CD14-positive monocyte (primary cell): Measurements from ENCODE around the gene FBXO5. TPM values are rescaled to one million over a fixed set of nuclear protein-coding genes. Genes with fewer than 3 reads are reported as not detected.

Experiments used
- DNase-seq, 3 donors: peaks; one replicate each; pipeline ENCODE4 v3.0.0-alpha.2; 2011 to 2022
- H2AFZ ChIP-seq: 2 replicates; pipeline ENCODE4 v1.6.0; 2012; ENCODE audit warnings: mild to moderate bottlenecking, low read depth, low read length, inconsistent platforms; ENCODE audit not compliant: insufficient read depth, poor library complexity, severe bottlenecking
- H3K27ac ChIP-seq, 2 donors: 1 replicate in 1 of 2; 2 replicates in 1 of 2; pipeline ENCODE4 v1.5.1; 2012 to 2013; ENCODE audit warnings: low read length in 2 of 2, control low read depth in 1 of 2, inconsistent platforms in 1 of 2, low read depth in 1 of 2, mild to moderate bottlenecking in 1 of 2
- H3K27me3 ChIP-seq, 2 donors: one replicate each; pipeline versions ENCODE4 v1.6.0 to v1.6.1; 2011 to 2013; ENCODE audit warnings: low read length in 2 of 2; ENCODE audit not compliant: control insufficient read depth in 2 of 2, insufficient read depth in 2 of 2
- H3K36me3 ChIP-seq, 2 donors: replicated peaks in 1 of 2; 1 replicate in 1 of 2; 2 replicates in 1 of 2; pipeline versions ENCODE4 v1.5.1 to v1.6.1; 2012 to 2013; ENCODE audit warnings: low read length in 2 of 2, control low read depth in 1 of 2, inconsistent platforms in 1 of 2, mild to moderate bottlenecking in 1 of 2; ENCODE audit not compliant: insufficient read depth in 2 of 2, control insufficient read depth in 1 of 2
- H3K4me1 ChIP-seq, 2 donors: 1 replicate in 1 of 2; 2 replicates in 1 of 2; pipeline versions ENCODE4 v1.5.1 to v1.6.1; 2012 to 2013; ENCODE audit warnings: low read length in 2 of 2, control low read depth in 1 of 2, inconsistent platforms in 1 of 2, mild to moderate bottlenecking in 1 of 2, moderate library complexity in 1 of 2; ENCODE audit not compliant: insufficient read depth in 2 of 2, control insufficient read depth in 1 of 2
- H3K4me2 ChIP-seq: replicated peaks from 2 replicates; pipeline ENCODE3; 2012; ENCODE audit warnings: low read length, moderate library complexity, mild to moderate bottlenecking; ENCODE audit not compliant: poor library complexity, severe bottlenecking; ENCODE audit errors: extremely low read depth
- H3K4me3 ChIP-seq, 3 experiments: fragments of 200-600 bp in 1 of 3; sonication (generic) in 1 of 3; replicated peaks in 1 of 3; 1 replicate in 2 of 3; 2 replicates in 1 of 3; pipeline ENCODE4 v1.5.1; 2011 to 2013; ENCODE audit warnings: low read length in 3 of 3, mild to moderate bottlenecking in 3 of 3, control low read depth in 2 of 3, low read depth in 2 of 3, inconsistent platforms in 1 of 3, moderate library complexity in 1 of 3
- H3K79me2 ChIP-seq: 2 replicates; pipeline ENCODE4 v1.6.0; 2012; ENCODE audit warnings: mild to moderate bottlenecking, control low read depth, inconsistent platforms, low read length, moderate library complexity; ENCODE audit not compliant: insufficient read depth
- H3K9ac ChIP-seq: 2 replicates; pipeline ENCODE4 v1.6.0; 2017; ENCODE audit warnings: low read length, mild to moderate bottlenecking; ENCODE audit not compliant: insufficient read depth, poor library complexity, severe bottlenecking
- H3K9me3 ChIP-seq, 2 donors: replicated peaks in 1 of 2; 1 replicate in 1 of 2; 2 replicates in 1 of 2; pipeline versions ENCODE4 v1.5.1 to v1.6.1; 2012 to 2013; ENCODE audit warnings: low read length in 2 of 2, control low read depth in 1 of 2; ENCODE audit not compliant: control insufficient read depth in 1 of 2, insufficient read depth in 1 of 2
- H4K20me1 ChIP-seq: 2 replicates; pipeline ENCODE4 v1.6.0; 2012; ENCODE audit warnings: mild to moderate bottlenecking, low read length, control low read depth, moderate library complexity; ENCODE audit not compliant: insufficient read depth
- H3K27ac Mint-ChIP-seq, 7 donors: one replicate each; pipeline ENCODE4 v1.8.0; 2020; ENCODE audit warnings: mild to moderate bottlenecking in 7 of 7, mixed read lengths in 7 of 7, moderate library complexity in 6 of 7, inconsistent platforms in 2 of 7
- H3K27me3 Mint-ChIP-seq, 3 donors: one replicate each; pipeline ENCODE4 v1.8.0; 2021 to 2022; ENCODE audit warnings: low read depth in 3 of 3, mild to moderate bottlenecking in 3 of 3, mixed read lengths in 3 of 3, moderate library complexity in 3 of 3, inconsistent platforms in 1 of 3
- H3K36me3 Mint-ChIP-seq, 2 donors: one replicate each; pipeline ENCODE4 v1.8.0; 2020; ENCODE audit warnings: mixed read lengths in 2 of 2, inconsistent platforms in 1 of 2, mild to moderate bottlenecking in 1 of 2
- H3K4me1 Mint-ChIP-seq: one replicate; pipeline ENCODE4 v1.8.0; 2020; ENCODE audit warnings: mild to moderate bottlenecking, mixed read lengths
- H3K4me3 Mint-ChIP-seq, 2 donors: one replicate each; pipeline ENCODE4 v1.8.0; 2020; ENCODE audit warnings: mild to moderate bottlenecking in 2 of 2, mixed read lengths in 2 of 2, moderate library complexity in 1 of 2
- H3K9me3 Mint-ChIP-seq, 7 donors: one replicate each; pipeline ENCODE4 v1.8.0; 2020 to 2022; ENCODE audit warnings: mixed read lengths in 7 of 7, mild to moderate bottlenecking in 6 of 7, moderate library complexity in 6 of 7, inconsistent platforms in 2 of 7
- WGBS: methylation state at CpG from one replicate; pipeline ENCODE4 v1.1.5; 2013; ENCODE audit warnings: missing lambda C conversion rate; ENCODE audit not compliant: insufficient coverage; 5-methylcytosine and 5-hydroxymethylcytosine counted together
- intact Hi-C, 2 donors: fragments of 100-400 bp; cut with micrococcal nuclease; formaldehyde crosslinking; loops; one replicate each; pipeline versions ENCODE4 v1.15.0 to v1.15.1; 2023
- polyA plus RNA-seq, 3 donors: library from polyadenylated mRNA; depleted of rRNA in 1 of 3; unstranded in 2 of 3; stranded (reverse) in 1 of 3; fragments of 300-500 nt in 2 of 3; fragments of >200 nt in 1 of 3; fragmentation: Illumina TruSeq in 2 of 3; gene quantifications; 1 replicate in 2 of 3; 2 replicates in 1 of 3; pipeline ENCODE4 v1.2.3, GENCODE V29; 2012 to 2021
- TF ChIP-seq, protein P1 (sequence below): fragments of 200-600 bp; IDR thresholded peaks from one replicate; pipeline ENCODE4 v1.8.0; 2022; ENCODE audit warnings: antibody characterized with exemption, mild to moderate bottlenecking

Gene FBXO5
- polyA plus RNA-seq, 3 donors: 1.0 to 1.9 (median 1.3) TPM

DNA sequence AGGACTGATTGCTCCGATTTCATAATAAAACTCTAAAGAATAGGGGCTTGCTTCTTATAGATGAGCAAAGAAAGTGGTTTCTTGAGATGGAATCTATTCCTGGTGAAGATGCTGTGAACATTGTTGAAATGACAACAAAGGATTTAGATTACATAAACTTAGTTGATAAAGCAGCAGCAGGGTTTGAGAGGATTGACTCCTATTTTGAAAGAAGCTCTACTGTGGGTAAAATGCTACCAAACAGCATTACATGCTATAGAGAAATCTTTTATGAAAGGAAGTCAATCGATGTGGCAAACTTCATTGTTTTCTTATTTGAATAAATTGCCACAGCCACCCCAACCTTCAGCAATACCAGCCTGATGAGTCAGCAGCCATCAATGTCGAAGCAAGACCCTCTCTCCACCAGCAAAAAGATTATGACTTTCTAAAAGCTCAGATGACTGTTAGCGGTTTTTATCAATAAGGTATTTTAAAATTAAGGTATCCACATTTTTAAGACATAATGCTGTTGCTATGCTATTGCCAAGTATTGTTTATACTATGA lies 32.3 kb upstream of the FBXO5 start:
- Histone ChIP-seq H3K27me3 (no peaks in the 10 kb centered on the region), H3K27ac (no peak overlapping the region), H3K4me2 (no peak overlapping the region), H3K4me3 (no peak overlapping the region), H3K36me3 (no peaks in the 10 kb centered on the region), H3K9ac (no peak overlapping the region), H2AFZ (no peak overlapping the region), H3K4me1 (no peaks in the 10 kb centered on the region), H3K9me3 (no peaks in the 10 kb centered on the region), H4K20me1 (no peaks in the 10 kb centered on the region), H3K79me2 (no peaks in the 10 kb centered on the region)
- Mint-ChIP-seq H3K27ac (no peak overlapping the region), H3K9me3 (peaks cover 0 to 4% (median 0%) of the 10 kb centered on the region in 7 donors), H3K4me3 (no peak overlapping the region), H3K36me3 (no peaks in the 10 kb centered on the region), H3K4me1 (peaks cover 9% of the 10 kb centered on the region), H3K27me3 (peaks cover 0 to 2% (median 2%) of the 10 kb centered on the region in 3 donors)
- intact Hi-C loops: no loop called here
- DNase-seq: no peak
- WGBS: 100% methylated on average over 1 of the region's 4 CpGs
- TF ChIP-seq, protein P1, sequence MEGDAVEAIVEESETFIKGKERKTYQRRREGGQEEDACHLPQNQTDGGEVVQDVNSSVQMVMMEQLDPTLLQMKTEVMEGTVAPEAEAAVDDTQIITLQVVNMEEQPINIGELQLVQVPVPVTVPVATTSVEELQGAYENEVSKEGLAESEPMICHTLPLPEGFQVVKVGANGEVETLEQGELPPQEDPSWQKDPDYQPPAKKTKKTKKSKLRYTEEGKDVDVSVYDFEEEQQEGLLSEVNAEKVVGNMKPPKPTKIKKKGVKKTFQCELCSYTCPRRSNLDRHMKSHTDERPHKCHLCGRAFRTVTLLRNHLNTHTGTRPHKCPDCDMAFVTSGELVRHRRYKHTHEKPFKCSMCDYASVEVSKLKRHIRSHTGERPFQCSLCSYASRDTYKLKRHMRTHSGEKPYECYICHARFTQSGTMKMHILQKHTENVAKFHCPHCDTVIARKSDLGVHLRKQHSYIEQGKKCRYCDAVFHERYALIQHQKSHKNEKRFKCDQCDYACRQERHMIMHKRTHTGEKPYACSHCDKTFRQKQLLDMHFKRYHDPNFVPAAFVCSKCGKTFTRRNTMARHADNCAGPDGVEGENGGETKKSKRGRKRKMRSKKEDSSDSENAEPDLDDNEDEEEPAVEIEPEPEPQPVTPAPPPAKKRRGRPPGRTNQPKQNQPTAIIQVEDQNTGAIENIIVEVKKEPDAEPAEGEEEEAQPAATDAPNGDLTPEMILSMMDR: no peak

DNA sequence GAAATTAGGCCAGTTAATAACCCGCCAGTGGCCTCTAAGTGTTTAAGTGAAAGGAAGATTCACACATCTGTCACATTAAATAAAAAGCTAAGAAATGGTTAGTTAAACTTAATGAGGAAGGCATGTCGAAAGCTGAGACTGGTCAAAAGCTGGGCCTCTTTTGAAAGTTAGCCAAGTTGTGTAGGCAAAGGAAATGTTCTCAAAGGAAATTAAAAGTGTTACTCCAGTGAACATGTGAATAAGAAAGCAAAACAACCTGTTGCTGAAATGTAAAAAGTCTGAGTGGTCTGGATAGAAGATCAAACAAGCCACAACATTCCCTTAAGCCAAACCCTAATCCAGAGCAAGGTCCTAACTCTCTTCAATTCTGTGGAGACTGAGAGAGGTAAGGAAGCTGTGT lies 30.6 kb upstream of the FBXO5 start:
- H3K27me3 Mint-ChIP-seq: peaks cover 0 to 2% (median 0%) of the 10 kb centered on the region in 3 donors
- H3K4me1 ChIP-seq: no peaks in the 10 kb centered on the region
- no peak overlapping the region for H3K27ac ChIP-seq
- H3K9me3 ChIP-seq: no peaks in the 10 kb centered on the region
- H3K79me2 ChIP-seq: no peaks in the 10 kb centered on the region
- no peaks in the 10 kb centered on the region for H3K36me3 Mint-ChIP-seq
- H3K27me3 ChIP-seq: no peaks in the 10 kb centered on the region
- H3K36me3 ChIP-seq: no peaks in the 10 kb centered on the region
- no peak overlapping the region for H3K4me3 Mint-ChIP-seq
- TF ChIP-seq, protein P1: no peak
- H3K4me3 ChIP-seq: no peak overlapping the region
- peaks cover 9% of the 10 kb centered on the region for H3K4me1 Mint-ChIP-seq
- no peak overlapping the region for H3K9ac ChIP-seq
- peaks cover 0 to 4% (median 0%) of the 10 kb centered on the region in 7 donors for H3K9me3 Mint-ChIP-seq
- intact Hi-C loops: no loop called here
- WGBS: 14% methylated on average over 1 of the region's 2 CpGs
- H3K27ac Mint-ChIP-seq: no peak overlapping the region
- DNase-seq: no peak
- H4K20me1 ChIP-seq: no peaks in the 10 kb centered on the region
- no peak overlapping the region for H2AFZ ChIP-seq
- H3K4me2 ChIP-seq: no peak overlapping the region
